Measurements from ENCODE around the gene KCTD1.

DNA sequence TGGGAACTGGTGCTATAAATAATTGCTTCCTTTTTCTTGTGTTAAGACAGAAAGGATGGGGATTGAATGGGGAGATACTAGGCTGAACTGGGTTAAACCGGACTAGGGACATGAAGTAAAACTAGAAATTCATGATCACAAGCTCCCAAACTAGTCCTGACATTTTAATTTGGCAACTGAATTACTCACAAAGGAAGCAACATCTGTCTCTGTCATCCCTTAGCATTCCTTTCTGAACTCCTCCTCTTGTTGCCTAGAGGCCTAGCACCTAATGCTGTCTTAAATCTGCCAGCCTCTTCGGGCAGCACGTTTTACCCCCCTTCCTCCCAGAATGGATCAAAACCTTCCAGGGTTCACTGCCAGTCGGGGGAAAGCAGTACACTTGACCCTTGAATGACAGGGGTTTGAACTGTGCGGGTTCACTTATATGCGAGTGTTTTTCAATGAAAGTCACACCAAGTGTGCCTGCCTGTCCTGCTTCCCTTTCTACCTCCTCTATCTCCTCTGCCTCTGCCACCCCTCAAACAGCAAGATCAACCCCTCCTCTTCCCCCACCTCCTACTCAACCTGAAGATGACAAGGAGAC is 8.2 kb downstream of the KCTD1 start:
- TF ChIP-seq, protein P1, sequence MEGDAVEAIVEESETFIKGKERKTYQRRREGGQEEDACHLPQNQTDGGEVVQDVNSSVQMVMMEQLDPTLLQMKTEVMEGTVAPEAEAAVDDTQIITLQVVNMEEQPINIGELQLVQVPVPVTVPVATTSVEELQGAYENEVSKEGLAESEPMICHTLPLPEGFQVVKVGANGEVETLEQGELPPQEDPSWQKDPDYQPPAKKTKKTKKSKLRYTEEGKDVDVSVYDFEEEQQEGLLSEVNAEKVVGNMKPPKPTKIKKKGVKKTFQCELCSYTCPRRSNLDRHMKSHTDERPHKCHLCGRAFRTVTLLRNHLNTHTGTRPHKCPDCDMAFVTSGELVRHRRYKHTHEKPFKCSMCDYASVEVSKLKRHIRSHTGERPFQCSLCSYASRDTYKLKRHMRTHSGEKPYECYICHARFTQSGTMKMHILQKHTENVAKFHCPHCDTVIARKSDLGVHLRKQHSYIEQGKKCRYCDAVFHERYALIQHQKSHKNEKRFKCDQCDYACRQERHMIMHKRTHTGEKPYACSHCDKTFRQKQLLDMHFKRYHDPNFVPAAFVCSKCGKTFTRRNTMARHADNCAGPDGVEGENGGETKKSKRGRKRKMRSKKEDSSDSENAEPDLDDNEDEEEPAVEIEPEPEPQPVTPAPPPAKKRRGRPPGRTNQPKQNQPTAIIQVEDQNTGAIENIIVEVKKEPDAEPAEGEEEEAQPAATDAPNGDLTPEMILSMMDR (IDR thresholded peaks at IDR 0.05; ENCODE audit: insufficient read depth, low read length): no peak
- TF ChIP-seq, protein P2, sequence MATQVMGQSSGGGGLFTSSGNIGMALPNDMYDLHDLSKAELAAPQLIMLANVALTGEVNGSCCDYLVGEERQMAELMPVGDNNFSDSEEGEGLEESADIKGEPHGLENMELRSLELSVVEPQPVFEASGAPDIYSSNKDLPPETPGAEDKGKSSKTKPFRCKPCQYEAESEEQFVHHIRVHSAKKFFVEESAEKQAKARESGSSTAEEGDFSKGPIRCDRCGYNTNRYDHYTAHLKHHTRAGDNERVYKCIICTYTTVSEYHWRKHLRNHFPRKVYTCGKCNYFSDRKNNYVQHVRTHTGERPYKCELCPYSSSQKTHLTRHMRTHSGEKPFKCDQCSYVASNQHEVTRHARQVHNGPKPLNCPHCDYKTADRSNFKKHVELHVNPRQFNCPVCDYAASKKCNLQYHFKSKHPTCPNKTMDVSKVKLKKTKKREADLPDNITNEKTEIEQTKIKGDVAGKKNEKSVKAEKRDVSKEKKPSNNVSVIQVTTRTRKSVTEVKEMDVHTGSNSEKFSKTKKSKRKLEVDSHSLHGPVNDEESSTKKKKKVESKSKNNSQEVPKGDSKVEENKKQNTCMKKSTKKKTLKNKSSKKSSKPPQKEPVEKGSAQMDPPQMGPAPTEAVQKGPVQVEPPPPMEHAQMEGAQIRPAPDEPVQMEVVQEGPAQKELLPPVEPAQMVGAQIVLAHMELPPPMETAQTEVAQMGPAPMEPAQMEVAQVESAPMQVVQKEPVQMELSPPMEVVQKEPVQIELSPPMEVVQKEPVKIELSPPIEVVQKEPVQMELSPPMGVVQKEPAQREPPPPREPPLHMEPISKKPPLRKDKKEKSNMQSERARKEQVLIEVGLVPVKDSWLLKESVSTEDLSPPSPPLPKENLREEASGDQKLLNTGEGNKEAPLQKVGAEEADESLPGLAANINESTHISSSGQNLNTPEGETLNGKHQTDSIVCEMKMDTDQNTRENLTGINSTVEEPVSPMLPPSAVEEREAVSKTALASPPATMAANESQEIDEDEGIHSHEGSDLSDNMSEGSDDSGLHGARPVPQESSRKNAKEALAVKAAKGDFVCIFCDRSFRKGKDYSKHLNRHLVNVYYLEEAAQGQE (IDR thresholded peaks at IDR 0.05; ENCODE audit: insufficient replicate concordance, low read depth): no peak
